22Rv1 (cell line): Measurements from ENCODE around the gene ZNF81.

ENCODE experiments used
- H3K27ac ChIP-seq: fragments of 450-650 bp; 2 replicates; pipeline ENCODE4 v1.5.1; 2017
- ZFX ChIP-seq: fragments of 450-650 bp; IDR thresholded peaks from 2 replicates; pipeline ENCODE4 v1.6.1; 2017; ENCODE audit warnings: antibody characterized with exemption, borderline replicate concordance
- TF ChIP-seq, protein P1 (sequence below): fragments of 450-650 bp; IDR thresholded peaks from 2 replicates; pipeline ENCODE4 v1.5.1; 2017; ENCODE audit warnings: mild to moderate bottlenecking

ZNF81 gene

GRCh38 chrX:47828984-47829383 is 7.7 kb upstream of the ZNF81 start:
- H3K27ac ChIP-seq, result no peak overlapping the region

GRCh38 chrX:47831788-47832187 is 4.9 kb upstream of the ZNF81 start:
- TF ChIP-seq, protein P1, sequence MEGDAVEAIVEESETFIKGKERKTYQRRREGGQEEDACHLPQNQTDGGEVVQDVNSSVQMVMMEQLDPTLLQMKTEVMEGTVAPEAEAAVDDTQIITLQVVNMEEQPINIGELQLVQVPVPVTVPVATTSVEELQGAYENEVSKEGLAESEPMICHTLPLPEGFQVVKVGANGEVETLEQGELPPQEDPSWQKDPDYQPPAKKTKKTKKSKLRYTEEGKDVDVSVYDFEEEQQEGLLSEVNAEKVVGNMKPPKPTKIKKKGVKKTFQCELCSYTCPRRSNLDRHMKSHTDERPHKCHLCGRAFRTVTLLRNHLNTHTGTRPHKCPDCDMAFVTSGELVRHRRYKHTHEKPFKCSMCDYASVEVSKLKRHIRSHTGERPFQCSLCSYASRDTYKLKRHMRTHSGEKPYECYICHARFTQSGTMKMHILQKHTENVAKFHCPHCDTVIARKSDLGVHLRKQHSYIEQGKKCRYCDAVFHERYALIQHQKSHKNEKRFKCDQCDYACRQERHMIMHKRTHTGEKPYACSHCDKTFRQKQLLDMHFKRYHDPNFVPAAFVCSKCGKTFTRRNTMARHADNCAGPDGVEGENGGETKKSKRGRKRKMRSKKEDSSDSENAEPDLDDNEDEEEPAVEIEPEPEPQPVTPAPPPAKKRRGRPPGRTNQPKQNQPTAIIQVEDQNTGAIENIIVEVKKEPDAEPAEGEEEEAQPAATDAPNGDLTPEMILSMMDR, result peak; percentile 76
- no peak for TF ChIP-seq ZFX
- H3K27ac ChIP-seq, result no peak overlapping the region

More at GRCh38 chrX:47828984-47829383, 7.7 kb upstream of the ZNF81 start:
- no peak for TF ChIP-seq ZFX
- TF ChIP-seq, protein P1, result no peak

GRCh38 chrX:47838361-47838760 is 1.7 kb downstream of the ZNF81 start:
- no peak overlapping the region for H3K27ac ChIP-seq
- TF ChIP-seq, protein P1, result no peak
- TF ChIP-seq ZFX, result no peak

DNA sequence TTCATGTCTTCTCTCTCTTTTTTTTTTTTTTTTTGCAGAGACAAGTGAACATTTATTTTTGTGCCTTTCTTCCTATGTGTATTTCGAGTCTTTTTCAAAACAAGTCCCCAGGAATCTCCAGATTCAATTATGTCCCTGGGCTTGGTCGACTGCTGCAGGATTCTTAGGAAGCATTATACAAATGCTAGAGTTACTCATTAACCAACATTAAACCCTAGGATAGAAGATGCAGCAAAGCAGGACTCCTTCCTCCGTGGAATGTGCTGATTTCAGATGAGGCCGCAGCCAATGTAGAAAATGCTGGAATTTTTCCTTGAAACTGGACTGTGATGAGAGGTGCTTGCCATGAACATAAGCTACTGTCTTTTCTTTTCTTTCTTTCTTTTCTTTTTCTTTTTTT is 3.4 kb downstream of the ZNF81 start:
- H3K27ac ChIP-seq, result no peak overlapping the region
- TF ChIP-seq ZFX, result no peak
- TF ChIP-seq, protein P1, result no peak

DNA sequence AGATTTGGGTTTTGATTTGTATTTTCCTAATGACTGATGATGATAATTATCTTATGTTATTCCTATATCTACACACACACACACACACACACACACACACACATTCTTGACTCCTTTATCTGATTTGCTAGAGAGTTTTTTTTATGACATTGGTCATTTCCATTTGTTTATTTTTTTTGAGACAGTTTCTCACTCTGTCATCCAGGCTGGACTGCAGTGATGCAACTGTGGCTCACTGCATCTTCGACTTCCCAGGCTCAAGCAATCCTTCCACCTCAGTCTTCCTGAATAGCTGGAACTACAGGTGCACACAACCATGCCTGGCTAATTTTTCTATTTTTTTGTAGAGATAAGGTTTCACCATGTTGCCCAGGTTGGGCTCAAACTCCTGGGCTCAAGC is 6.7 kb downstream of the ZNF81 start:
- no peak overlapping the region for H3K27ac ChIP-seq
- TF ChIP-seq, protein P1, result no peak
- no peak for TF ChIP-seq ZFX

GRCh38 chrX:47844117-47844516 is 7.4 kb downstream of the ZNF81 start:
- TF ChIP-seq, protein P1, result no peak
- no peak for TF ChIP-seq ZFX
- H3K27ac ChIP-seq, result no peak overlapping the region

DNA sequence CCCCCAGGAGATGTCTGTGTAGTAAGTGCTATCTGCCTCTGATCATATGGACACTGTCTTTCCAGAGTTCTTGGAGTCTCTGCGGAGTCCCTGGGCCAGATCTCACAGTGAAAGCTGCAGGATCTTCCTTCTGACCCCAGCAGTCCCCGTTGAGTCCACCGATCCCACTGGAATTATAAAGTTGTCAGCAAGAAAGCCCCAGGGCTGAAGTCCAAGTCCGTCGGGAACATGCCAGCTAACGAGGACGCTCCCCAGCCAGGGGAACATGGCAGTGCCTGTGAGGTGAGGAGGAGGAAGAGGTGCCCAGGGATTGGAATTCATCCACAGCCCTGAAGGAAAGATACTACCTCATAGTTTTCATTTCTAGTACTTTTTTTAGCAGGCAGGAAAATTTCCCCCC is 9.3 kb downstream of the ZNF81 start:
- TF ChIP-seq, protein P1, result no peak
- no peak for TF ChIP-seq ZFX
- H3K27ac ChIP-seq, result no peak overlapping the region
